K562 (cell line): ENCODE results near the gene DIP2C. TPM values are rescaled to one million over a fixed set of nuclear protein-coding genes. Genes with fewer than 3 reads are reported as not detected.

ENCODE experiments used
- MGA ChIP-seq: fragments of 450-650 bp; IDR thresholded peaks from 2 replicates; pipeline ENCODE4 v1.6.1; 2016; ENCODE audit warnings: mild to moderate bottlenecking, moderate library complexity
- TARDBP ChIP-seq: fragments of 450-650 bp; IDR thresholded peaks from 2 replicates; pipeline ENCODE4 v1.6.1; 2016
- polyA plus RNA-seq, 8 experiments: library from polyadenylated mRNA; depleted of rRNA in 4 of 8; stranded (reverse) in 5 of 8; unstranded in 3 of 8; fragments of >200 nt; fragmentation: Nextera tagmentation in 2 of 8; fragmentation: Illumina TruSeq in 1 of 8; extraction: Ambion mirVana in 2 of 8; extraction: Trizol in 1 of 8; gene quantifications; 2 replicates each; pipeline versions ENCODE4 v1.2.1 to v1.2.3, GENCODE V29; 2011 to 2014; ENCODE audit warnings: inconsistent platforms in 1 of 8, missing spikeins in 1 of 8
- total RNA-seq, 7 experiments: library from RNA; depleted of rRNA in 6 of 7; stranded (reverse); fragments of >200 nt in 6 of 7; fragmentation: Illumina TruSeq in 2 of 7; extraction: Trizol in 2 of 7; gene quantifications; 2 replicates each; pipeline versions ENCODE4 v1.2.1 to v1.2.3, GENCODE V29; 2011 to 2021; ENCODE audit warnings: low replicate concordance in 1 of 7

The DIP2C gene
- total and polyA plus RNA-seq, 9 of the 15 experiments (the other 6 are each of a cell fraction or from before 2014, with no cell fraction given): 0.01 TPM; not detected in 8

GRCh38 chr10:451021-451471, 238.4 kb downstream of the DIP2C start (continued):
- TF ChIP-seq MGA (no peak), TARDBP (no peak)
